GM19035 (cell line): ENCODE measurements around the gene NCK1.
"Not testable (repeated sequence)": the region's sequence is repeated elsewhere in the genome, so short reads cannot be mapped to it uniquely, and the experiment has no call there.

Experiments
- ATAC-seq: cut with Tn5 transposase; IDR thresholded peaks from one replicate; pipeline ENCODE4 v1.9.1; 2021; ENCODE audit not compliant: unreplicated experiment

NCK1 gene

GRCh38 chr3:136943436-136943835 lies 81.4 kb downstream of the NCK1 start:
- no peak for ATAC-seq

- ATAC-seq, result no peak
Observed at GRCh38 chr3:136946978-136947377, 85.0 kb downstream of the NCK1 start.

- ATAC-seq, result no peak
Observed at GRCh38 chr3:136947477-136947876, 85.5 kb downstream of the NCK1 start.

GRCh38 chr3:136949146-136949545 lies 87.1 kb downstream of the NCK1 start:
- ATAC-seq, result no peak

- ATAC-seq, result no peak
Observed at GRCh38 chr3:136949708-136950107, 87.7 kb downstream of the NCK1 start.

GRCh38 chr3:136950623-136951022 lies 88.6 kb downstream of the NCK1 start:
- no peak for ATAC-seq

GRCh38 chr3:136952292-136952691 lies 90.3 kb downstream of the NCK1 start:
- ATAC-seq, result no peak

- ATAC-seq, result no peak
Observed at GRCh38 chr3:136954251-136954650, 92.2 kb downstream of the NCK1 start.

- ATAC-seq, result no peak
Observed at GRCh38 chr3:136954980-136955780, 93.2 kb downstream of the NCK1 start.

GRCh38 chr3:136955813-136956212 lies 93.8 kb downstream of the NCK1 start:
- no peak for ATAC-seq

- ATAC-seq, result no peak
Observed at GRCh38 chr3:136956971-136957370, 95.0 kb downstream of the NCK1 start.

GRCh38 chr3:136957751-136958288 lies 95.8 kb downstream of the NCK1 start, which contains the start of gene IL20RB:
Gene IL20RB, plus strand, starts transcription at chr3:136957983. Its CDS starts 131 bp downstream, at chr3:136958114.
- ATAC-seq, result no peak

- ATAC-seq, result no peak
Observed at GRCh38 chr3:136958939-136959338, 96.9 kb downstream of the NCK1 start.

- no peak for ATAC-seq
Observed at GRCh38 chr3:136959599-136959998, 97.6 kb downstream of the NCK1 start.

- no peak for ATAC-seq
Observed at GRCh38 chr3:136960838-136961836, 99.1 kb downstream of the NCK1 start.

GRCh38 chr3:136962927-136963326 lies 100.9 kb downstream of the NCK1 start:
- ATAC-seq, result no peak

- ATAC-seq, result not testable (repeated sequence)
Observed at GRCh38 chr3:136969539-136969938, 107.5 kb downstream of the NCK1 start.

- no peak for ATAC-seq
Observed at GRCh38 chr3:136973352-136973751, 111.3 kb downstream of the NCK1 start.

- no peak for ATAC-seq
Observed at GRCh38 chr3:136974670-136975069, 112.7 kb downstream of the NCK1 start.

GRCh38 chr3:136979204-136979603 lies 117.2 kb downstream of the NCK1 start:
- no peak for ATAC-seq

GRCh38 chr3:136979684-136980083 lies 117.7 kb downstream of the NCK1 start:
- ATAC-seq, result no peak
